GM12872 (cell line): ENCODE measurements around the gene KCNK1.

Experiments
- CTCF ChIP-seq: IDR thresholded peaks from 3 replicates; pipeline ENCODE4 v1.5.1; 2011; ENCODE audit warnings: low read depth, mild to moderate bottlenecking, low read length, moderate library complexity; ENCODE audit not compliant: insufficient read depth

KCNK1 gene

DNA sequence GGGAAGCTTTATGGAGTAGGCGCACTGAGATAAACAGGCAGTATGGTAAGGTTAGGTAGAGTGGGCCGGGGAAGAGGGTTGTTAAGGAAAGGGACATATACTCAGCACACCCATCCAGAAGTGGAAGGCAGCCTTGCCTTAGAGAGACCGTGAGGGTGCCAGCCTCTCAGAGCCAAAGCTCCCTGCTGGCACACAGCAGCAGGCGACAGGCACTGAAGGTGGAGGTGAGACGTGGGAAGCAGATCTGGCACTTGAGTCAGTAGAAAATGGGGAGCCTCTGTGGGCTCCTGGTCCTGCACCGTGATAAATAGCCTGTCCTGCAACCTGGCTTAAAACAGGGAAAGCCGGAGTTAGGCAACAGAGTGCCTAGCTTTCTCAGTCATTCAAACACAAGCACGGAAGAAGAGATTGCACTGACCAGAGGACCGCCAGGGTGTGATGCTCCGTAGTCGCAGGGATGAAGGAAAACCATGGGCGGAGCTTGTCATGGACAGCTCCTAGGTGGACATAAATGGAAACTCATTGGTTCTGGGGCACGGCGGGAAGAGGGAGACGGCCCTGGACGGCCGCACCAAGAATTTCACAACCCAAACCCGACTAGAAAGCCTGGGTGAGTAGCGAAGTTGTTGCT lies 15.5 kb downstream of the KCNK1 start:
- no peak for TF ChIP-seq CTCF

DNA sequence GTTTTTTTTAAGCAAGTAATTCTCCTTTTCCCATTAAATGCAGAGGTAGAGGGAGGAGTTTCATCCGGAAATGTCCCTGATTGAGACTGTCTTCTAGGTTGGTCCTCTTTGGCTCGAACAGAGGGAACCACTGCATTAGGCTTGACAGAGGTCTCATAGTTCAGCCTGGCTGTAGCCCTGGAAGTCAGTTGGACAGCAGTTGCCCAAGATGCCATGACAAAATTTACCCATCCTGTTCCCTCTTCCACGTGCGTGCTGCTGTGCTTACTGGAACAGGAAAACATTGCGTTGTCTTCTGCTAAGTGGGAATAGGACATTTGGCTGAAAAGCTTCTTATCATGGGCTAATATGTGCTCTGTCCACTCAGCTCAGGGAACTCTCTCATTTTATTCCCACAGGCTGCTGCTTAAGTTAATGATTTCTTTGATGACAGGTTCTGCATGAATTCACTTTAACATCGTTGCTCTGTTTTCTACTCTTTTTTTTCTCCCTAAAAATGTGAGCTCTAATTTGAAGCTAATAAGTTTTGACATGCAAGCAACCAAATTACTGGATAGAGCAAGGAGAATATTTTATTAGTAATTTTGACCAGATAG lies 18.0 kb downstream of the KCNK1 start:
- no peak for TF ChIP-seq CTCF

DNA sequence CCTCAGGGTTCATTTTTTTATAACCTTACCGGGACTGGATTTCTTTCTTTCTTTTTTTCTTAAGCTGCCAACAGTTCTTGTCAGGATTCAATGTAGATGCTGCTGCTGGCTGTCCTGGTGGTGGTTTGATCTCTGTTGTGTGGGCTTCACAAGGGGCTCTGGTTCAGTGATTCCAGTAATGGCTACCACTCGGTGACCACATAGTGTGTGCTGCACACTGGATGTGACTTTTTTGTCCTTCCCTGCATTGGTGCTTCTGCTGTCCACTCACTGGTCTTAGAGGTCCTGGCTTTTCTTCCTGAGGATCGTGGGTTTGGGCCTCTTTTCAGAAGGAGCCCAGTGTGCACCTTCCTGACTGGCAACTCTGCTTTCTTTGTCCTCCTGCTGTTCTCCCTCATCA lies 18.5 kb downstream of the KCNK1 start:
- no peak for TF ChIP-seq CTCF

DNA sequence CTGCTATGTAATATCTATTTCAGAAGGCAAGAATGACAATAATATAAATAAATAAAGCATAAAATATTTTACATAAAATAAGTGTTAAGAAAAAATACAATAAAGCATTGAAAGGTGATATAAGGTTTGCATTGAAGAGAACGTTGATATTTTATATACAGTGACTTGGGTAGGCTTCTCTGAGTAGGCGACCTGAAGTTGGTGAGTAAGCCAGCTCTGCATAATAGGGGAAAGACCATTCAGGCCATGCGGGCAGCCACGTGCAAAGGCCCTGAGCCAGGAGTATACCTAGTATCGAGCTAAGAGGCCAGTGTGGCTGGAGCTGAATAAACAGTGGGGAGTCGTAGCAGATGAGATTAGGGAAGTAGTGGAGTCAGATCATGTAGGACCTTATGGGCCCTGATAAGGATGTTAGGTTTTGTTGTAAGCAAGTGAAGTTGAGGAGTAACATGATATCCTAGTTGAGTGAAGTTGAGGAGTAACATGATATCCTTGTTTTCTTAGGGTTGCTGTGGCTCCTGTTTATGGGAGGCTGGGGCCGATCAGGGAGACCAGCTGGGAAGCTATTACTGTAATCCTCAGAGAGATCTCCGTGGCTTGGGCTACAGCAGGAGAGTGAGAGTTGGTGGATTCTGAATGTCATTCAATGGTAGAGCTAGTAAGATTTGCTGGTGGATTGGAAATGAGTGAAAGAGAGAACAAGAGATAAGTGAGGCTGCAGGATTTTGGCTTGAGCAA lies 22.0 kb downstream of the KCNK1 start:
- no peak for TF ChIP-seq CTCF

- TF ChIP-seq CTCF: no peak
These were observed 22.6 kb downstream of the KCNK1 start for GRCh38 chr1:233636503-233636877.

DNA sequence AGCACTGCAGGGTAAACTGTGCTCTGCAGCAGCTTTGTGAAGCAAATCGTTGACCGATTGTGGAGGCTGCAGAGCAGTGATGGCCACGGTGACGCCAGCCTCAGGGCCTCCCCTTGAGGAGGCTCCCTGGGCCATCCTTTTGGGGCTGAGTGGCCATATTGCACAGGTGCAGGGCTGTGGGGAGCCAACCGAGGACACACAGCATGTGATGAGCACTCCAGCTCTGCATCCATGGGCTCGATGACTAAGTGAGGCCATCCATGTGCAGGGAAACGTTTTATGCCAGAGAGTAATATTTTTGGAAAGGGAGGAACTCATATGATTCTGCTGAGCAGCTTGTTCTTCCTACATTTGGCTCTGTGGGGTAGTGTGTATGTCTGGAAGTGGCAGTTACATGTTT lies 24.6 kb downstream of the KCNK1 start:
- TF ChIP-seq CTCF: no peak

DNA sequence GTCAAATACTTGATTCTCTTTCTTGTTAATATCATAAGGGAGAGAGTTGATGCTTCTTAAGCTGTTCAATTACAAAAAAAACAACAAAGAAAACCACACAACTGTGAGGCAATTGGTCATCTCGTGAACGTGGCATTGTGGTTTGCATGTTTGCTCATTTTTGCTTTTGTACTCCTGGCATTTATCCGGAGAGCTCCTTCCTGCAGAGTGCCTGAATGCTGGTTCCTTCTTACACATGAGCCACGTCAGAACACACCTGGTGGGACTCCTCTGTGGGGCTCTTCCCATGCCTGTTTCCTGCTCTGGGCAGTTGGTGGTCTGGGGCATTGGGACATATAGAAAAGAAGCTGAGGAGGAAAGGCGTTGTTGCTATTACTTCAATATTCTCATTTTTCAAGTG lies 25.7 kb downstream of the KCNK1 start:
- TF ChIP-seq CTCF: no peak
